Measurements from ENCODE around the gene B3GAT2.

Gene B3GAT2

DNA sequence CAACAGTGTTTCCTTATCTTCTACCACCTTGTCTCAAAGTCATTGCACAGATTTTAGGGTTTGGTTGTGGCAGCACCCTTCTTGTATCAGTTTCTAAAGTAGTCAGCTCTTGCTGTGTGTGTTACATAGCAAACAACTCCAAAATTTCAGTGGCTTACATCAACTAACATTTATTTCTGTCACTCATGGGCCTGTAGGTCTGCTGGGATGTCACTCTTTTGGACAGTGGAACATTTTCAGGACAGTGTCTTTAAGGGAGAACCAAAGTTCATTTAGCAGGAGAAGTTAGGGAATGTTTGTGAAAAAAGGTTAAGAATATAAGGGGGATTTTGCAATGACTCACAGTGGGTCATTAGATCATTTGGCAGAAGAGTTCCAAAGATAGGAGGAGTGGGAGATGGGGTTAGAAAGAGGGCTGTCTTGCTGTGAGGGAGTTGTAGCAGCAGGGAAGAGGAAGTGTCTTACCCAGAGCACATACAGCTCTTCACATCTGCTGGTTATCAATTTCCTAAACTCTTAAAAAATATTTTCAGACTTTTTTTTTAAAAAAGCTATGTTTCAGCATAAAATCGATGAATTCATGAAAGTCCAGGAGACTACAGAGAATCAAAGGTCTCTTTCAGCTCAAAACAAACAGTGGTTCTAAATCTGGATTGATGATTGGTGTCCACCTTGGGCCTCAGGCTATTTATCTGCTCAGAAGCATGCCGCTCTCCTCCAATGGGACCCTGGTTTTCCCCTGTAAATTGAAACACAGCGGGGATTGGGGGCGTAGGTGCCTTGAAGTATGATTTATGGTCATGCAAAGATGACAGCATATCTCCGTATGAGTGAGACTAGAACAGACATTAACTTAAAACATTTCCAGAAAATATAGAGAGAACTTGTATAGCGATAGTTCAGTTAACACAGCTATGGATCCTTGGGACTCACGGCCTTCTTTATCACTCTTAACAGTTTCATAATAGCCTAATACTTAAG is 117.3 kb downstream of the B3GAT2 start:
- H3K79me2 ChIP-seq (ENCODE audit: low read length), result no peaks in the 10 kb centered on the region
- no peaks in the 10 kb centered on the region for H3K4me1 ChIP-seq (ENCODE audit: low read length)
- H4K20me1 ChIP-seq (ENCODE audit: insufficient read depth, low read length), result no peaks in the 10 kb centered on the region
- H3K9me2 ChIP-seq (replicated peaks; ENCODE audit: insufficient read depth, low read length), result no peaks in the 10 kb centered on the region
- H2AFZ ChIP-seq (ENCODE audit: low read length), result no peak overlapping the region
- H3K9ac ChIP-seq (ENCODE audit: low read length), result no peak overlapping the region
- no peak for DNase-seq
- no peak for TF ChIP-seq EZH2phosphoT487 (IDR thresholded peaks at IDR 0.05; ENCODE audit: low read length)
- no peak for TF ChIP-seq EZH2 (optimal IDR thresholded peaks at IDR 0.05; ENCODE audit: low read depth, low read length)
- TF ChIP-seq, protein P1, sequence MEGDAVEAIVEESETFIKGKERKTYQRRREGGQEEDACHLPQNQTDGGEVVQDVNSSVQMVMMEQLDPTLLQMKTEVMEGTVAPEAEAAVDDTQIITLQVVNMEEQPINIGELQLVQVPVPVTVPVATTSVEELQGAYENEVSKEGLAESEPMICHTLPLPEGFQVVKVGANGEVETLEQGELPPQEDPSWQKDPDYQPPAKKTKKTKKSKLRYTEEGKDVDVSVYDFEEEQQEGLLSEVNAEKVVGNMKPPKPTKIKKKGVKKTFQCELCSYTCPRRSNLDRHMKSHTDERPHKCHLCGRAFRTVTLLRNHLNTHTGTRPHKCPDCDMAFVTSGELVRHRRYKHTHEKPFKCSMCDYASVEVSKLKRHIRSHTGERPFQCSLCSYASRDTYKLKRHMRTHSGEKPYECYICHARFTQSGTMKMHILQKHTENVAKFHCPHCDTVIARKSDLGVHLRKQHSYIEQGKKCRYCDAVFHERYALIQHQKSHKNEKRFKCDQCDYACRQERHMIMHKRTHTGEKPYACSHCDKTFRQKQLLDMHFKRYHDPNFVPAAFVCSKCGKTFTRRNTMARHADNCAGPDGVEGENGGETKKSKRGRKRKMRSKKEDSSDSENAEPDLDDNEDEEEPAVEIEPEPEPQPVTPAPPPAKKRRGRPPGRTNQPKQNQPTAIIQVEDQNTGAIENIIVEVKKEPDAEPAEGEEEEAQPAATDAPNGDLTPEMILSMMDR (IDR thresholded peaks at IDR 0.05; ENCODE audit: low read length), result no peak
- H3K4me2 ChIP-seq (ENCODE audit: low read depth, low read length), result no peak overlapping the region
- no peaks in the 10 kb centered on the region for H3F3A ChIP-seq (ENCODE audit: insufficient read depth, low read length)
- H3K27ac ChIP-seq (ENCODE audit: low read length), result no peak overlapping the region
- no peak overlapping the region for H3K4me3 ChIP-seq (ENCODE audit: low read length)
- no peaks in the 10 kb centered on the region for H3K9me3 ChIP-seq (replicated peaks; ENCODE audit: insufficient read depth, low read length)
- no peaks in the 10 kb centered on the region for H3K27me3 ChIP-seq (replicated peaks; ENCODE audit: insufficient read depth, low read length)
- H3K36me3 ChIP-seq (replicated peaks; ENCODE audit: insufficient read depth, low read length), result no peaks in the 10 kb centered on the region

DNA sequence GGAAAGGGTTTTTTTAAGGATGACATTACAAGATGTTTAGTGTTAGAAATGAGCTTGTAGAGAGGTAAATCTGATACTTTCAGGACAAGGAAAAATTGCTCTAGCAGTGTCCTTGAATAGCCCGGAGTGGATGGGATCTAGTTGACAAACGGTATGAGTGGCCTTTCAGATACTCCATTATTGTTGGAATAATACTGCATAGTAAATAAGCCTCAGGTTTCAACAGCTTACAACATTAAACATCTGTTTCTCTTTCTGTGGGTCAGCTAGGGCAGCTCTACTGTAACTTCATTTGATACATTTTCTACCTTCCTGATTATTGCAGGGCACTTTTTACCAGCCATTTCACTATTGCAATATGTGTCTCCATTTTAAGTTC is 118.0 kb downstream of the B3GAT2 start:
- Histone ChIP-seq H3F3A (ENCODE audit: insufficient read depth, low read length) (no peaks in the 10 kb centered on the region), H3K27ac (ENCODE audit: low read length) (no peak overlapping the region), H3K9me2 (replicated peaks; ENCODE audit: insufficient read depth, low read length) (no peaks in the 10 kb centered on the region), H3K4me3 (ENCODE audit: low read length) (no peak overlapping the region), H3K36me3 (replicated peaks; ENCODE audit: insufficient read depth, low read length) (no peaks in the 10 kb centered on the region), H3K9ac (ENCODE audit: low read length) (no peak overlapping the region), H3K4me2 (ENCODE audit: low read depth, low read length) (no peak overlapping the region), H3K79me2 (ENCODE audit: low read length) (no peaks in the 10 kb centered on the region), H2AFZ (ENCODE audit: low read length) (no peak overlapping the region), H3K27me3 (replicated peaks; ENCODE audit: insufficient read depth, low read length) (no peaks in the 10 kb centered on the region), H4K20me1 (ENCODE audit: insufficient read depth, low read length) (no peaks in the 10 kb centered on the region), H3K9me3 (replicated peaks; ENCODE audit: insufficient read depth, low read length) (no peaks in the 10 kb centered on the region), H3K4me1 (ENCODE audit: low read length) (no peaks in the 10 kb centered on the region)
- no peak for DNase-seq
- TF ChIP-seq, protein P1 (IDR thresholded peaks at IDR 0.05; ENCODE audit: low read length), result no peak
- TF ChIP-seq EZH2 (optimal IDR thresholded peaks at IDR 0.05; ENCODE audit: low read depth, low read length) (no peak), EZH2phosphoT487 (IDR thresholded peaks at IDR 0.05; ENCODE audit: low read length) (no peak)

DNA sequence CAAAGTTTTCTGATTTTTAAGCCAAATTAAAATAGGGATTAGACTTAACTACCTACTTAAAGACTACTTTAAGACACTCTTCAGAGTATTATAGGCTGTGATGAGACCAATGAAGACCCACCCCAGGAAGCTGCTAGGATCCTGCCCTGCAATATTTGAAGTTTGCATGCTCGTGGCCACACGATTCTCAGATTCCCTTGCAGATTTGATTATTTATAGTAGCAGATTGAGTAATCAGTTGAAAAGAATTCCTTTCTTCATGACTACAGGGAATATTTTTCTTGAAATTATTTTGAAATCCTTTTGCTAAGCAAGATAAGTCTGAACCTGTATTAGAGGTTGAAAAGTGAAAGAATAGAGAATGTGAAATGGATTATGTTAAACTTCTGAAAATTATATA is 122.3 kb downstream of the B3GAT2 start:
- H3K9me2 ChIP-seq (replicated peaks; ENCODE audit: insufficient read depth, low read length), result no peaks in the 10 kb centered on the region
- H3K9ac ChIP-seq (ENCODE audit: low read length), result no peak overlapping the region
- no peaks in the 10 kb centered on the region for H3K9me3 ChIP-seq (replicated peaks; ENCODE audit: insufficient read depth, low read length)
- H3K4me3 ChIP-seq (ENCODE audit: low read length), result no peak overlapping the region
- H3K79me2 ChIP-seq (ENCODE audit: low read length), result no peaks in the 10 kb centered on the region
- H3K4me2 ChIP-seq (ENCODE audit: low read depth, low read length), result no peak overlapping the region
- TF ChIP-seq, protein P1 (IDR thresholded peaks at IDR 0.05; ENCODE audit: low read length), result no peak
- TF ChIP-seq EZH2phosphoT487 (IDR thresholded peaks at IDR 0.05; ENCODE audit: low read length) (no peak), EZH2 (optimal IDR thresholded peaks at IDR 0.05; ENCODE audit: low read depth, low read length) (no peak)
- H4K20me1 ChIP-seq (ENCODE audit: insufficient read depth, low read length), result no peaks in the 10 kb centered on the region
- no peaks in the 10 kb centered on the region for H3K4me1 ChIP-seq (ENCODE audit: low read length)
- no peaks in the 10 kb centered on the region for H3K27me3 ChIP-seq (replicated peaks; ENCODE audit: insufficient read depth, low read length)
- H3F3A ChIP-seq (ENCODE audit: insufficient read depth, low read length), result no peaks in the 10 kb centered on the region
- H3K36me3 ChIP-seq (replicated peaks; ENCODE audit: insufficient read depth, low read length), result no peaks in the 10 kb centered on the region
- H3K27ac ChIP-seq (ENCODE audit: low read length), result no peak overlapping the region
- DNase-seq, result no peak
- no peak overlapping the region for H2AFZ ChIP-seq (ENCODE audit: low read length)

Data from MM.1S (cell line).